Measurements from ENCODE around the gene MED27.

Gene MED27

DNA sequence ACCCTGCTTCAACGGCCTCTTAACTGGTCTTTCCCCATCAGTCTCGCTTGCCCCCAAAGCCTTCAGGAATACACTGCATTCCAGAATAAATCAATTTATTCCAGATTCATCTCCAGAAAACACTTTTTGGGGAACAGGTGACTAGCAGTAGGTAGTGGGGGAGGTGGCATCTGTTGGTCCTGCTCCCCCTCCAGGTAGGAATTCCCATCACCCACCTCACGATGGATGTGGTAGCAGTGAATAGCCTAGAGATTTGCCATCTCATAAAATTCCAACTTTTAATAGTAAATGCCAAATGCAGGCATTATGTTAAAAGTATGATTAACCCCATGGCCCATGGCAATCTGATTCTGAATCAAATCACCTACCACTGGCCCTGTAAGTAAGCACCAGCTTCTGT, 142.7 kb downstream of the MED27 start:
- TF ChIP-seq, protein P1, sequence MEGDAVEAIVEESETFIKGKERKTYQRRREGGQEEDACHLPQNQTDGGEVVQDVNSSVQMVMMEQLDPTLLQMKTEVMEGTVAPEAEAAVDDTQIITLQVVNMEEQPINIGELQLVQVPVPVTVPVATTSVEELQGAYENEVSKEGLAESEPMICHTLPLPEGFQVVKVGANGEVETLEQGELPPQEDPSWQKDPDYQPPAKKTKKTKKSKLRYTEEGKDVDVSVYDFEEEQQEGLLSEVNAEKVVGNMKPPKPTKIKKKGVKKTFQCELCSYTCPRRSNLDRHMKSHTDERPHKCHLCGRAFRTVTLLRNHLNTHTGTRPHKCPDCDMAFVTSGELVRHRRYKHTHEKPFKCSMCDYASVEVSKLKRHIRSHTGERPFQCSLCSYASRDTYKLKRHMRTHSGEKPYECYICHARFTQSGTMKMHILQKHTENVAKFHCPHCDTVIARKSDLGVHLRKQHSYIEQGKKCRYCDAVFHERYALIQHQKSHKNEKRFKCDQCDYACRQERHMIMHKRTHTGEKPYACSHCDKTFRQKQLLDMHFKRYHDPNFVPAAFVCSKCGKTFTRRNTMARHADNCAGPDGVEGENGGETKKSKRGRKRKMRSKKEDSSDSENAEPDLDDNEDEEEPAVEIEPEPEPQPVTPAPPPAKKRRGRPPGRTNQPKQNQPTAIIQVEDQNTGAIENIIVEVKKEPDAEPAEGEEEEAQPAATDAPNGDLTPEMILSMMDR (IDR thresholded peaks at IDR 0.05; ENCODE audit: low read depth, low read length, missing control alignments) = no peak
- no peak for DNase-seq (ENCODE audit: low read depth)
- in situ Hi-C loops (cut with HindIII; ENCODE audit: low sequenced_read_pairs) = no loop called here
- H3K4me3 ChIP-seq (ENCODE audit: low read depth, low read length) = no peak overlapping the region

DNA sequence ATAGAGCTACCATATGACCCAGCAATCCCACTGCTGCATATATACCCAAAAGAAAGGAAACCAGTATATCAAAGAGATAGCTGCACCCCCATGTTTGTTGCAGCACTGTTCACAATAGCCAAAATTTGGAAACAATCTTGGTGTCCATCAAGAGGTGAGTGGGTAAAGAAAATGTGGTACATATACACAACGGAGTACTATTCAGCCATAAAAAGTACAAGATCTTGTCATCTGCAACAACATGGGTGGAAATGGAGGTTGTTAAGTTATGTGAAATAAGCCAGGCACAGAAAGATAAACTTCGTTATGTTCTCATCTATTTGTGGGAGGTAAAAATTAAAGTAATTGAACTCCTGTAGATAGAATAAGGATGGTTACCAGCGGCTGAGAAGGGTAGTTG, 145.0 kb downstream of the MED27 start:
- no peak for DNase-seq (ENCODE audit: low read depth)
- no peak overlapping the region for H3K4me3 ChIP-seq (ENCODE audit: low read depth, low read length)
- TF ChIP-seq, protein P1 (IDR thresholded peaks at IDR 0.05; ENCODE audit: low read depth, low read length, missing control alignments) = no peak
- in situ Hi-C loops (cut with HindIII; ENCODE audit: low sequenced_read_pairs) = no loop called here

DNA sequence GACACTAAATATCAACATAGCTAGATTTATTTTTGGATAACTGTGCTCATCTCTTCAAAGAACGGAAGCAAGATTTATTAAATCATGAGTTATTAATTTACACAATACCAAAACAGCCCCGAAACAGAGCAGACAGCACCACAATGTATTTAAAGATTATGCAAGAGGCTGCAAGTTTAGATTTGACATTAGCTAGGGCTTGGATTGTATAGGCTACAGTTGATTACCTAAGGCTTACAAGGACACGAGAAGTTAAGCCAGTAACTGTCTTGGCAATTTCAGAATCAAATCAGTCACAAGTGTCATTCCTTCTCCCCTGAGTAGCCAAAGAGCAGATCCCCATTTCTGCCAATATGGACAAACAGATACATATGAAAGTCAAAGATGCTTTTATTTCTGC, 152.6 kb downstream of the MED27 start:
- no peak for DNase-seq (ENCODE audit: low read depth)
- TF ChIP-seq, protein P1 (IDR thresholded peaks at IDR 0.05; ENCODE audit: low read depth, low read length, missing control alignments) = no peak
- in situ Hi-C loops (cut with HindIII; ENCODE audit: low sequenced_read_pairs) = no loop called here
- no peak overlapping the region for H3K4me3 ChIP-seq (ENCODE audit: low read depth, low read length)

DNA sequence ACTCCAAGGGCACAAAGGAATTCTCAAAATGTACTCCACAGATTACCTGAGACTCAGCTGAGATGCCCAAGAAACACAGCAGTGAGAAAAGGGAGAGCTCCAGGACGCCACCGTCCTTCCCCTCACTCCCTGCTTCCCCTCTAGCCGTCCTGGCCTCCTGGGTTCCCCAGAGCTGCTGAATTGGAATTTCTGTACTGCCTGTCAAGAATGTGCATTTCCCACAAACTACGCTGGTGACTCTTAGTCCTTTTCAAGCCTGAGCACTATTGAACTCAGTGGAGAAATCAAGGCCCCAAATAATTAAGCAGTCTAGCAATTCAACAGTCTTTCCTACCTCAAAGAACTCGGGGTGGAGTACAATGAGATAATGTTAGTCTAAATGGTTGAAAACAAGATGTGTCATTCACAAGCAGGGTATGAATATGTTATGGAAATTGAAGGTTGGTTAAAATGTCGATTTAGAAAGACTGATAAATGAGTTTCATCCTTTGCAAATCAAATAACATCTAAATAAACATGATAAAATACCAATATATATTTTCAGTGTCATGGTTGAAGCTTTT, 153.2 kb downstream of the MED27 start:
- in situ Hi-C loops (cut with HindIII; ENCODE audit: low sequenced_read_pairs) = no loop called here
- DNase-seq (ENCODE audit: low read depth) = no peak
- H3K4me3 ChIP-seq (ENCODE audit: low read depth, low read length) = no peak overlapping the region
- TF ChIP-seq, protein P1 (IDR thresholded peaks at IDR 0.05; ENCODE audit: low read depth, low read length, missing control alignments) = no peak

DNA sequence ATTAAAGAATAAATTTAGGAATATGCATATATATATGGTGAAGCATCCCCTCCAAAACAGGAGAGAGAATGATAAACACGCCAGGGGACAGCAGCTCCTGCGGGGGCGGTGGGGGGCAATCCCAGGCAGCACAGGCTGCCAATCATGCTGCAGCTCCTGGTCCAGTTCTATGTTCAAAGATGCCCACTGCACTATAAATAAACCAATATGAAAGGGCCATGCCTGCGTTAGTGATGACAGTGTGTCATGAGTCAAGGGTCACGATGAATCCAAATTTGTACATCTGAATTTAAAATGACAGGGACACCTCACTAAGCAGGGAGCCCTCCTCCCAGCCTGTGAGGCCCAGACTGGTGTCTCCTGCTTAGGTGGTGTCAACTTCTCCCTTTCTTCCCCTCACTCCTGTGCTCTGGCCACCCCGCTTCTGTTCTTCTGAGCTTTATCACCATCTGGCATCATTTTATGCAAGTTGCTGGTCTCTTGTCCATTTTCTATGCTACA, 153.9 kb downstream of the MED27 start:
- TF ChIP-seq, protein P1 (IDR thresholded peaks at IDR 0.05; ENCODE audit: low read depth, low read length, missing control alignments) = no peak
- no peak for DNase-seq (ENCODE audit: low read depth)
- in situ Hi-C loops (cut with HindIII; ENCODE audit: low sequenced_read_pairs) = no loop called here
- no peak overlapping the region for H3K4me3 ChIP-seq (ENCODE audit: low read depth, low read length)

DNA sequence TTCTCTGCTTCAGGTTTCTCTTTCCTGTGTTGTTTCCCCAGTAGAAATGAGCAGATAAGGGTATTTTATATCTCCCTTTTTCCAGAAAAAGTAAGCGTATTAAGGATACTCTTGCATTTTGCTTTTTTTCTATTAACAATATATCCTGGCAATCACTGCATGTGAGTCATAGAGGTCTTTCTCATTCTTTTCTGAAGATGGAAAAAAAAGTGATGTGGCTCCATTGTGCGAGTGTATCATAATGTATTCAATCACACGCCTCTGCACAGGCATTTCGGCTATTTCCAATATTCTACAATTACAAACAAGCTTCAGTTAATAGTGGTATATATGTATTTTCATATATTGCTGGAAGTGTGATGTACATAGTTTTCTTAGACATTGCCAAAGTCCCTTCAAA, 155.9 kb downstream of the MED27 start:
- in situ Hi-C loops (cut with HindIII; ENCODE audit: low sequenced_read_pairs) = no loop called here
- no peak overlapping the region for H3K4me3 ChIP-seq (ENCODE audit: low read depth, low read length)
- TF ChIP-seq, protein P1 (IDR thresholded peaks at IDR 0.05; ENCODE audit: low read depth, low read length, missing control alignments) = no peak
- no peak for DNase-seq (ENCODE audit: low read depth)
